ENCODE measurements around the gene MPC2.

DNA sequence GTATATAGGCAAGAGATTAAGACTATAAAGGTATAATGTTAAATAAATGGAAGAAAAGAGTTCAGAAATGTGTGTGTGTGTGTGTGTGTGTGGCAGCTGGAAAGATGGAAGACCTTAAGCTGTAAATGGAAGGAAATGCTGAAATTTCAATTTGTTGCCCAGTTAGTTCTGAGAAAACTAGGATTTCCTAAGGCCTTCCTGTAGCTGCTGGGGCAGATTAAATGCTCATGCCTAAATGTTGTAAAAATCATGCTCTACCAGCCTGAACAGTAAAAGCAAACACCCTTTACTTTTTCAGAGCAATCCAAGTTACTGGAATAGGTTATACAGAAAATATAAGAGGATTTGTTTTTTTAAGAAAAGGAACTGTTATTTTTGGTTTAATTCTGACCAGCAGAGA, 31.2 kb downstream of the MPC2 start:
- TF ChIP-seq RAD21 (IDR thresholded peaks at IDR 0.05; ENCODE audit: low read depth) (no peak), SIN3A (IDR thresholded peaks at IDR 0.05; ENCODE audit: low read depth) (no peak), REST (IDR thresholded peaks at IDR 0.05; ENCODE audit: low read depth) (no peak), POLR2A (IDR thresholded peaks at IDR 0.05; ENCODE audit: borderline replicate concordance, extremely low read depth, insufficient read depth, insufficient read length) (no peak), POLR2AphosphoS5 (IDR thresholded peaks at IDR 0.05; ENCODE audit: low read depth, low read length) (no peak), ZFX (IDR thresholded peaks at IDR 0.05) (no peak), EZH2phosphoT487 (IDR thresholded peaks at IDR 0.05; ENCODE audit: borderline replicate concordance) (no peak), SP1 (IDR thresholded peaks at IDR 0.05; ENCODE audit: low read depth) (no peak), EZH2 (IDR thresholded peaks at IDR 0.05) (no peak), JUND (IDR thresholded peaks at IDR 0.05) (no peak), ZNF274 (IDR thresholded peaks at IDR 0.05; ENCODE audit: low read depth, low read length) (no peak)
- TF ChIP-seq, protein P1, sequence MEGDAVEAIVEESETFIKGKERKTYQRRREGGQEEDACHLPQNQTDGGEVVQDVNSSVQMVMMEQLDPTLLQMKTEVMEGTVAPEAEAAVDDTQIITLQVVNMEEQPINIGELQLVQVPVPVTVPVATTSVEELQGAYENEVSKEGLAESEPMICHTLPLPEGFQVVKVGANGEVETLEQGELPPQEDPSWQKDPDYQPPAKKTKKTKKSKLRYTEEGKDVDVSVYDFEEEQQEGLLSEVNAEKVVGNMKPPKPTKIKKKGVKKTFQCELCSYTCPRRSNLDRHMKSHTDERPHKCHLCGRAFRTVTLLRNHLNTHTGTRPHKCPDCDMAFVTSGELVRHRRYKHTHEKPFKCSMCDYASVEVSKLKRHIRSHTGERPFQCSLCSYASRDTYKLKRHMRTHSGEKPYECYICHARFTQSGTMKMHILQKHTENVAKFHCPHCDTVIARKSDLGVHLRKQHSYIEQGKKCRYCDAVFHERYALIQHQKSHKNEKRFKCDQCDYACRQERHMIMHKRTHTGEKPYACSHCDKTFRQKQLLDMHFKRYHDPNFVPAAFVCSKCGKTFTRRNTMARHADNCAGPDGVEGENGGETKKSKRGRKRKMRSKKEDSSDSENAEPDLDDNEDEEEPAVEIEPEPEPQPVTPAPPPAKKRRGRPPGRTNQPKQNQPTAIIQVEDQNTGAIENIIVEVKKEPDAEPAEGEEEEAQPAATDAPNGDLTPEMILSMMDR (IDR thresholded peaks at IDR 0.05 in 2 of 3, conservative IDR thresholded peaks at IDR 0.05 in 1 of 3; ENCODE audit: borderline replicate concordance in 1 of 3, insufficient read depth in 1 of 3, low read depth in 2 of 3, low read length in 2 of 3): no peak

Measured in HCT116 (cell line).